NCI-H1105 (cell line): ENCODE data around the gene ATXN7L2.
"Not testable (repeated sequence)": the region's sequence is repeated elsewhere in the genome, so short reads cannot be mapped to it uniquely, and the experiment has no call there.

Source experiments
- DNase-seq: peaks from one replicate; lab custom pipeline; 2025; lab: John Stamatoyannopoulos, UW

The ATXN7L2 gene, protein sequence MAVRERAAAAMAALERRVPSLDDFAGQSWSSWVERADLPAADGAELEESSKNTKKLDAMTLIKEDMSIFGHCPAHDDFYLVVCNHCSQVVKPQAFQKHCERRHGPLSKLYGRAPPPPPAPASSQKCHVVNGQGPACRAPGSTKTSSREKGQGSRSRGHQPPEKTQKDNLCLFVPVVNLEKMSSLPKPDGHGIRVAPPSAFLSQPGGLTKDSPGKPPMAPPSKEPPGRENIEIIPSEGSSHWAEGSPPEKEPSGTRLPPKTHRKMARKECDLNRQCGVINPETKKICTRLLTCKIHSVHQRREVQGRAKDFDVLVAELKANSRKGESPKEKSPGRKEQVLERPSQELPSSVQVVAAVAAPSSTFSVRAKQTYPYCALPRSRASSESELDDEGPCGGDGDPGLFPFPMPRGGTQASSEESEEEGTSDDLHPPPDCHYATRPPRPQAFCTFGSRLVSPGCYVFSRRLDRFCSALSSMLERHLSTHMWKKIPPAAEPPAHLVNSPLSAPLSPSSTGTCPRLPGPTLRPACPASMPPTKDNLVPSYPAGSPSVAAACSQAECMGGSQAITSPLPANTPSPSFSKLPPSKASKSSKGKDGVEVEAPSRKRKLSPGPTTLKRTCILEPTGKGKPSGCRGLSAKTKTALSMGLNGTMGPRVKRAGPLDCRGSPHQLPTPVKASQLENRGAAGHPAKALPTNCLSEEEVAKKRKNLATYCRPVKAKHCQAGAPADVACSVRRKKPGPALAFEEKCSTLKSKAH

DNA sequence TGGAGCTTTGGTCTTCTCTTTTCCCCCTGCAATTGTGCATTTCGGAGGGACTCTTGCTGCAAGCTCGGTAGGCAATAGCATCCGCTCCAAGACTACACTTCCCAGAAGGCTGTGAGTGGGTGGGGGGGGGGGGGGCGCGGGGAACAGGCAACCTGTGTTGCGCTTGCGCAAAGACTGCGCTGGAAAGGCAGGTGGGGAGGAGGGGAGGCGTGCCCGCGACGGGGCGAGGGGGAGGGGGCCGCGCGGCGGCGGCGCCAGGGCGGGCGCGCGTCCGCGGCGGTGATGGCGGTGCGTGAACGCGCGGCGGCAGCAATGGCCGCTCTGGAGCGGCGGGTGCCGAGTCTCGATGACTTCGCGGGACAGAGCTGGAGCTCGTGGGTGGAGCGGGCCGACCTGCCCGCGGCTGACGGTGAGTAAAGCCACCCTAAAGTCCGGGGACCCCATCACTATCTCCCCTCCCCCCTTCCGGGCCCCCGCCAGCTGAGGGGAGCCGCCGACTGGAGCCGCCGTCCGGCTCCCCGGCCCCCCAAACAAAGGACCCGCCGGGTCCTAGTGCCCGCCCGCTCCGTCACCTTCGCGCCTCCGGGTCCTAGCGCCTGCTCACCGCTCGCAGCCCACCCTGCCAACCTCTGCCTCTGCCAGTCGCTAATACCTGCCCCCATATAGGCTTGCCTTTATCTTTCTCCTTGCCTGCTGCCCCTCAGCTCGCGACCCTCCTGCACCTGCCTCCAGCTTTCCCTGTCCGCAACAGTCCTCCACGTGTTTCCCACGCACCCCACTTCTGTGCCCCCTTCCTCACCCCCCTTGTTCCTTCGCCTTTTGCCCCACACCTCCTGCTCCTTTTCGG, at the start of gene ATXN7L2:
Gene ATXN7L2 (plus strand): TSS at position 234 of the 847 bp plus-strand sequence. CDS start 49 bp downstream, at position 283.
- DNase-seq: peak; percentile 90

DNA sequence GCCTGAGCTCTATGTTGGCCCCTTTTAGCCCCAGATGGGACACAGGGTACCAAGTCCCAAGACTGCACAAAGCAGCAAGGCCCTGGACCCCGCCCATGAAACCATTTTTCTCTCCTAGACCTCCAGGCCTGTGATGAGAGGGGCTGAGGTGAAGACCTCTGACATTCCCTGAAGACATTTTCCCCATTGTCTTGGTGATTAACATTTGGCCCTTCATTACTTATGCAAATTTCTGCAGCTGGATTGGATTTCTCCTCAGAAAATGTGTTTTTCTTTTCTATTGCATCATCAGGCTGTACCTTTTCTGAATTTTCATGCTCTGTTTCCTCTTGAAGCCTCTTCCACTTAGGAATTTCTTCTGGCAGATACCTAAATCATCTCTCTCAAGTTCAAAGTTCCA, 49.2 kb upstream of the ATXN7L2 start:
- DNase-seq: no peak

DNA sequence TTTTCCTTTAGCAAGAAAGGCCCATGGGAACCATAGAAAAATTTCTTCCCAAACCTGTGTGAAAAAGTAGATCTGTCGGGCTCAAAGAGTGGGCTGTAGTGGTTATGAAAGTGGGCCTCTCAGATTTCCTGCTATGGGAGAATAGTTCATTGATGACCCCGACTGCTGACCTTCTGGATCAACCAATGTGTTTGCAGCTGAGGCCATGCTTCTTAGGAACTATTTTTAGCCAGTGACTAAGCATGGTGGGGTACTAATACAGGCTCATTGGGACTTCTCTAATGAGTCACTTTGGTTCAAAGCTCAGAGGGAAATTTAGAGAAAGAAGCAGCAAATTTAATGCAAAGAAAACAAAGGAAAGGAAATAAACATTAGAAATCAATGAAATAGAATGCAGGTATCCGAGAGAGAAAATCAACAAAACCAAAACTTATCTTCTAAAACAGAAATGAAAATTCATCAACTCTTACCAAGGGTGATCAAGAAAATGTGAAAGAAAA, 44.9 kb upstream of the ATXN7L2 start:
- no peak for DNase-seq

DNA sequence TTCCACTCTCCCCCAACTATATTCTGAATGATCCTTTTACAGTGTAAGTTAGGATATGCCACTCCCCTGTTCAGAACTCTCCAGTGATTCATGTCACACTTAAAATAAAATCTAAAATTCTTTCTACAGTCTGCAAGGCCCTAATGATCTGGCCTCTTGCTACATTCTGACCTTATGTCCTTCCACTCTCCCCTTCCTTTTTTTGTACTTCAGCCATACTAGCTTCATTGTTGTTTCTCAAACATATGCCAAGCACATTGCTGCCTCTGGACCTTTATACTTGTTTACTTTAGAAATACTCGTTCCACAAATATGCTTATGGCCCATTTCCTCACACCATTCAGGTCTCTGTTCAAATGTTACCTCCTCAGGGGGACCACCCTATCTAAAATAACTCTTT, 42.6 kb upstream of the ATXN7L2 start:
- DNase-seq: no peak

DNA sequence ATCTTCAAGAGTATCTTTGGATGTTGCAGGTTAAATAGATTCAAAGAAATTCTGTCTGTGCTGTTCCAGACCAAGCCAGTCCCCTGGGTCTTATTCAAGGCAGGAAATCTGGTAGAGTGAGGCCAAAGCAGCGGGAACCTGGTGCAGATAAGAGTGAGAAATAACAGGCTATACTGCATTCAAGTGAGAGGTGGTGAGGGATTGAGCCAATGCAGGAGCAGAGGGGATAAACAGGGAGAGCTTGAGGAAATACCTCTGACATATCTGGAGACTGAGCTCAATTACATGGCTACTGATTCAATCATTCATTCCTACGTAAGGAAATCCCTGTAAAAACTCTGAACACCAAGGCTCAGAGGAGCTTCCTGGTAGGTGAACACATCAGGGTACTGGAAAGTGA, 40.2 kb upstream of the ATXN7L2 start:
- no peak for DNase-seq

DNA sequence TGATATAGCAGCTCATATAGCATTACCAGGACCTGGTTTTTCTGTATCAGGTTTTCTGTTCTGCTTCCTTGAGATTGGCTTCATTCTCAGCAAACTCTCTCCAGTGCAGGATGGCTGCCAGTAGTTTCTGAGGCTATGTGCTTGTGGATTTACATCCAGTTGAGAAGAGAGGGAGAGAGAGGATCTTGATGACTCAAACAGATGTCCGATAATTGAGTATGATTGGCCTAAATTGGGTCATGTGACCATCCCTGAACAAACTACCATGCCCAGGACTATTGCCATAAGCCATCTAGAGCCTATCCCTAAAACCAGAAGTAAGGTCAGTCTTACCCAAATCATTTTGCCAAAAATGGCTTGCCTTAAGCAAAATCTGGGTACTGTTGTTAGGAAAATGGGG, 39.4 kb upstream of the ATXN7L2 start:
- DNase-seq: no peak

DNA sequence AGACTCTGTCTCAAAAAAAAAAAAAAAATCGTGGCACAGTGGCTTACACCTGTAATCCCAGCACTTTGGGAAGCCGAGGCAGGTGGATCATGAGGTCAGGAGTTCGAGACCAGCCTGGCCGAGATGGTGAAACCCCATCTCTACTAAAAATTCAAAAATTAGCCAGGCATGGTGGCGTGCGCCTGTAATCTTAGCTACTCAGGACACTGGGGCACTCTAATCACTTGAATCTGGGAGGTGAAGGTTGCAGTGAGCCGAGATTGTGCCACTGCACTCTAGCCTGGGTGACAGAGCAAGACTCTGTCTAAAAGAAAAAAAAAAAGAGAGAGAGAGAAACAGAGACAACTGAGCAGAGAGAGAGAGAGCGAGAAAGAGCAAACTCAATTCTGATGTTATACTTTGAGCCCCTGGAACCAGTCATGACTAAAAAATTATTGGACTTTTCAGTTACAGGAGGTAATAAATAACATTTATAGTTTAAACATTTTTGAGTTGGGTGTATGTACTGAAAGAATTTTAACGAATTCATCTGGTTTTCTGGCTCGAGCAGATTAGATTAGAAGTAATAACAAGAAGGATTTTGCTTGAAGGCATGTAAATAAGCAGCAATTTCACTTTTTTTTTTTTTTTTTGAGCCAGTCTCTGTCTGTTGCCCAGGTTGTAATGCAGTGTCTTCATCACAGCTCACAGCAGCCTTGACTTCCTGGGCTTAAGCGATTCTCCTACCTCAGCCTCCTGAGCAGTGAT, 37.6 kb upstream of the ATXN7L2 start:
- DNase-seq: not testable (repeated sequence)

DNA sequence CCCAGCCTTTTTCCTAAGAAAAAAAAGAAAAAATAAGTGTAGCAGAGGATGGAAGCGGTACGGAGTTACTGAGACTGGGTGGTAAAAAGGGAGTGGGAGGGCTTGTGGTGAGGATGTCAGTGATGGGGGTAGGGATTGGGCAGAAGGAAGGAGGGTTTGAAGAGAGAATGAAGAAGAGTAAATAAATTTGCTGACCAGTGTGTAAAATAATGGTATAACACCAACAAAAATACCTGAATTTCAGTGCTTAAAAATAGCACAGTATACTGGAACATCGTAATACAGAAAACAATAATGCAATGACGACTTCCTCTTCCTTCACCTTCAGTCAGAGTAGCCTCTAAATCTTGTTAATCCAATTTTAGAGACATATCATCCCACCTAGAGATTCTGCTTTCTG, 36.2 kb upstream of the ATXN7L2 start:
- no peak for DNase-seq

DNA sequence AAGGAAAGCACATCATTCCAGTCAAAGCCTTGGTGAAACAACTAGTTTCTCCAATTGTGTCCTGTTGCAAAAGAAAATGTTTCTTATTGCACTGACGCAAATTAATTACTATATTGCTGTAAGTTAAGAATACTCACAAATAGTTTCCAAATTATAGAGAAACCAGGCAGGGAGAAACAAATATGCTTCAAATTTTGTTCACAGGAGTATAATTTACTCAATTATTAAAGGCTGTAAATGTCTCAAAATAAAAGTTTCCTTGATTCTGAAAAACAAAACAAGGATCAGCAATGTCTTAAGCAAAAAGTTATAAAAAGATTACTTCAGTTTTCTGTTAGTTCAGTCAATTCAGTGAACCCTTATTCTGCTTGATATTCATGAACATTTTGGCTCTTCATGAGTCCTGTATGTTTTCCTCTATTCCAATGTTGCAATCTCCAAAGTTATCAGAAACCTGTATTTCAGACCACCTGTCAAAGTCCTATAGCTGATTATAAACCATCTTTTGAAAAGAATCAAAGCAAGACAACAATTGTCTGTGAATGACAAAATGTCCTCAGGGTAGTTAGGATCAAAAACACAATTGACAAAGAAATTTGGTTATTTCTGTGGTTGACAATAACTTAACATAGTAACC, 29.1 kb upstream of the ATXN7L2 start:
- DNase-seq: no peak

DNA sequence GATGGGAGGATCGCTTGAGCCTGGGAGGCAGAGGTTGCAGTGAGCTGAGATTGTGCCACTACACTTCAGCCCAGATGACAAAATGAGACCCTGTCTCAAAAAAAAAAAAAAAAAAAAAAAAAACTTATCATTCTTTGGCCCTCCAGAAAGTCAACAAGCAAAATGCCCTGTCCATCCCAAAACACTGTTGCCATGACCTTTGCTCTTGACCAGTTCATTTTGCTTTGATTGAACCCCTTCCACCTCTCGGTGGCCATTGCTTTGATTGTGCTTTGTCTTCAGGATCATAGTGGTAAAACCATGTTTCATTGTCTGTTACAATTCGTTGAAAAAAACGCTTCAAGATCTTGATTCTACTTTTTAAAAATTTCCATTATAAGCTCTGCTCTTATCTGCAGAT, 25.9 kb upstream of the ATXN7L2 start:
- no peak for DNase-seq

DNA sequence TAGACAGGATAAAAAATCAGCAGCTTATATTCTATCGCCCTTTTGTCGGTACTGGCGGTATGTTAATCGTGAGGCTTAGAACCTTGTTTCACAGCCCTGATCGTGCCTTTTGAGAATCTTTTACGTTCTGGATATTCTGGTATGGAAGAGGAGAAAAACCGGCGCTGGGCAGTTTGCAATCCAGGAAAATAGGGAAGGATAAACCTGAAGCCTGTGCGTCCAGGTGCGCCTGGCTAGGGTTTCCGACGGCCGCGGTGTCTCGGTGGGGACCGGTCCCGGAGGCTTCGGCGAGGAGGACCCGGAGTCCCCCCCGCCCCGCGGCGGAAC, 17.6 kb upstream of the ATXN7L2 start:
- no peak for DNase-seq

DNA sequence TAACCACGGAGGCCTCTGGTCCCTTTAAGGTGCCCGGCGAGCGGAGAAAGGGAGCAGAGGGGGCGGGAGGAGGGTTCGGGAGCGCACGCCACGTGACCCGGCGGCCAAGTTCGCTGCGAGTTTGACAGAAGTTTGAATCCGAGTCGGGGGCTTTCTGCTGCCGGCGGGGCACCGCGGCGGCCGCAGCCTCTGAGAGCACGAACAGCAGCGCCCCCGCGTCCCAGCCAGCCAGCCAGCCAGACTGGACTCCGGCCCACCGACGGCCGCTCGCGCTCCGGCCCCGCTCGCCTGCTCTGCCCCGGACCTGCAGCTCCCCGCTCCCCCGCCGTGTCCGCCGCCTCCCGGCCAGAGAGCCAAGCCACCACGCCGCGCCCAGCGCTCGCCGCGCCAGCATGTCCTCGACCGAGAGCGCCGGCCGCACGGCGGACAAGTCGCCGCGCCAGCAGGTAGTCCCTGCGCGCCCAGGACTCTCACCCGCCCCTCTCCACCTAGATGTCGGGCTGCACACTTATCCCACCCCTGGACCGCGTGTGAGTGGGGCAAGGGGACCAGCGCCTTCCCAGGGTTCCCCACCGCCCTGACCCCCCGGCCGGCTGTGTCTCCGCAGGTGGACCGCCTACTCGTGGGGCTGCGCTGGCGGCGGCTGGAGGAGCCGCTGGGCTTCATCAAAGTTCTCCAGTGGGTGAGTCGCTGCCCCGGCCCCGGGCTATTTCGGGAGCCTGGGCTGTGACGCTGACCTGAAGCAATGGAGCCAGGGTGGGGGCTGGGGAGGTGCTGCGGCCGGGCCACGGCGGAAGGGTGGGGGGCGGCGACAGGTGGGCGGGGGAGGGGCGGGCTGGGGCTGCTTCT, 17.0 kb upstream of the ATXN7L2 start, which contains the start of gene SYPL2:
Gene SYPL2 (plus strand): TSS at position 95 of the 849 bp plus-strand sequence. CDS start 298 bp downstream, at position 393.
- peak; percentile 15 for DNase-seq

DNA sequence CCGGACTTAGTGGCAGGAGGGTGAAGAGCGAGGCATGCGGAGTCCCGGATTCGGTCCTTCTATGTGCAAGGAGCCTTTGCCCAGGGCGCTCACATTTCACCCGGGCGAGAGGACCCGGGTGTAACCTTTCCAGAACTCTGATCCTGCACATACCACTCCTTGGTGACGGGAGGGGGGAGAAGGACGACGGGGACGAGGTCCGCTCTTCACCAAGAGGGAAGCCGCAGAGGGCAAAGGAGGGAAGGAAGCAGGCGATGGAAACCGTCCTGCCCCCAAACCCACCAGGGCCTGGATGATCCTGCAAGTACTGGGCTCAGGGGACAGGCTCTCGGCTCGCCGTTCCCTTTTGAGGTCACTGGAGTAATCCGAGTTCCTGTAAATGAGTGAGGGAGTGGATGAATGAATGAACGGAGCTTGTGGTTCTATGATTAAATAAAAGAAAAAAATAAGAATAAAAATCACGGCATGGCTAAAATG, 16.4 kb upstream of the ATXN7L2 start:
- no peak for DNase-seq

DNA sequence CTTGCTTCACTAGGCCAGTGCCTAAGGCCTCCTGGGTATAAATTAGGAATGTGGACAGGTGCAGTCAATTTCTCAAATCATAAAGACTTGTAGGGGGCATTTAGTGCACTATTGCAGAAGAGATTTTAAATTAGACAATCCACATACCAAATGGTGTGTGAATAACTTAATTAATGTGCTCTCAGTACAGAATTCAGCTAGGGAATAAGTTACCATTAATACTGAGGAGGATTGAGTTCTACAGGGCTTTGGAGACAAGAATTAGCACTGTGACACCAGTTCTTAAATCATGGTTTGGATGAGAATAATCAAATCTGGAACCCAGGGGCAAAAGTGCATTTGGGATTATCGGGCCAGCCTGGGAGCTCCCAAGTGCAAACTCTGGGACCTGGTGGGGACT, 15.6 kb upstream of the ATXN7L2 start:
- no peak for DNase-seq

DNA sequence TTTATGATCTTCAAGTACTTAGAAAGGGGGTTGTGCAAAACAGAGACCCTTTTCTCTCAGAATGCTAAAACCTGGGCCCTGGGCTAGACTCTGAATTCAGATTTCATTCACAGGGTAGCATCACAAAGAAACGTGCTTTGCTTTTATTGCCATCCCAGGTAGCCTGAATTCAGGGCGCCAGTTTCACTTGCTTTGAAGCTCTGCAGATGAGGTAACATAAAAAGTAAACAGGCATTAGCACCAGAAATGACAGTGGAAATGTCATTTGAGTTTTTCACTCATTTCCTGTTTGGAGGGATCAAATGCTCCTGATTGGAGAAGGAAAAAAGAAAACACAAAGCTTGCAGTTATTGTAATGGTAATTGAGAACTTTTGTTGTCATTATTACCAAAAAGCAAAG, 14.8 kb upstream of the ATXN7L2 start:
- DNase-seq: no peak

DNA sequence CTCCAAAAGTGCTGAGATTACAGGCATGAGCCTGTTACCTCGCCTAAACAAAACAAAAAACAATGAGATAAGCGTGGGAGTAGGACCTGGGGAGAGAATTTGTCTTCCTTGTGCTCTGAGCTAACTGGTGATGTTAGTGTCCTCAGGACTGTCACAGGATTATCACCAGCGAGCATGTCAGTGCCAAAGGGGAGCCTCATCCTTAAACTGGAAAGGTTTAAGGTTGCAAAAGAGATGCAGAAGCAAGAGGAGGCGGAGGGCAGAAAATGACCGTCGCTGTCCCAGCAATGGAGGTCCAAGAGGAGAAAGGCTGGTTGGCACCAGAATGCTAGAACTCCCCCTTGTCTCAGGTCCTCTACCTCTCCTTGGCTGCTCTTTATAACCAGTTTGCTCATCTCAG, 13.5 kb upstream of the ATXN7L2 start:
- no peak for DNase-seq

DNA sequence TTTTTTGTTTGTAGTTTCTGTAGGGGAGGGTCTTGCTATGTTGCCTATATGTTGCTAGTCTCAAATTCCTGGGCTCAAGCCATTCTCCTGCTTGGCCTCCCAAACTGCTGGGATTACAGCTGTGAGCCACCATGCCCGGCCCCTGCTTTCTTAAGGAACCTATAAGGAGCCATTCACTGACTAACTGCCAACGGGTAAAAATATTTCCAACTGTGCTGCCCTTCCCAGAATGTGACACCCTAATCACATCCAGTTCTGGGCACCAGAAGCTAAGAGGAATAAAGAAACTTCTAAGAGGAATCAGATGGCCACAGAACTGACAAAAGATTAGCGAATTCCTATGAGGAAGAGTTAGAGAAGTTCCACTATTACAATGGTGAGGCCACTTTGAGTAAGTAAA, 10.9 kb upstream of the ATXN7L2 start:
- no peak for DNase-seq

DNA sequence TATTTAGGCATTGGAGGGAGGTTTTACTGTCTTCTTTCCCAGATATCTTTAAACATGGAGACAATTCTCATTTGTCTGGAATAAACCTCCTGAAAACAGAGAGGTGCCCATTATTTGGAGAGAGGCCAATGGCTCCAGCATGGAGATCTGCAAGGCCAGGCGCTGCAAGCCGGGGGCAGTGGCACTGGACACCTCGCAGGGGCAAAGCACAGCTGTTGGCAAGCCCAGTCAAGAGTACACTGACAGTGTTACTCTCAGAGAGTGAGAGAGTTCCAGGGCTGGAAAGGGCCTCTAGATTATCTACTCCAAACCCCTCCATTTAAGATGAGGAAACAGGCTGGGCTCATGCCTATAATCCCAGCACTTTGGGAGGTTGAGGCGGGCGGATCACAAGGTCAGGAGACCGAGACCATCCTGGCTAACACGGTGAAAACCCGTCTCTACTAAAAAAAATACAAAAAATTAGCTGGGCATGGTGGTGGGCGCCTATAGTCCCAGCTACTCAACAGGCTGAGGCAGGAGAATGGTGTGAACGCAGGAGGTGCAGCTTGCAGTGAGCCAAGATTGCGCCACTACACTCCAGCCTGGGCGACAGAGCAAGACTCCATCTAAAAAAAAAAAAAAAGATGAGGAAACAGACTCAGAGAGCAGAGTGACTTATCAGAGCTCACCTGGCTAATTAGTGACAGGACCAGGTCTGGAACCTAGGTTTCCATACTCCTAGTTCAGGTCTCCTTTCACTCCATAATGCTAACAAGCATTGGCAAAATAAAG, 10.2 kb upstream of the ATXN7L2 start:
- DNase-seq: not testable (repeated sequence)

DNA sequence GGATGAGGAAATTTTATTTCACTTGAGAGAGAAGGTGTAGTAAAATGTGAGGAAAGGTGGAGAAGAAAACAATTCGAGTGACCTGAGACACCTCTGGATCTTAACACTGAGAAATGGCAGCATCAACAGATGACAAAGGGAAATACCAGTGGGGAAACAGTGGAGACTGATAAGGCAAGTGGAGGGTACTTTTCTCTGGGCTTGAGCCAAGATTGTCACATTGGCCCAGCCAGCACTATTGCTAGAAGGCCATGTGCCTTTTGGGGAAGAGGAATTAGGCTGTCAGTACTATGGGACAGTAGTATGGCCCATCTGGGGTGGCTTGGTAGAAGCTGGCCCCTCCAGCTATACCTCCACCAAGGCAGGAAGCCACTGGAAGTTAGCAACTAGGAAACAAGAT, 9.0 kb upstream of the ATXN7L2 start:
- no peak for DNase-seq
